PC-9 (cell line): ENCODE results near the gene NRAS. TPM values are rescaled to one million over a fixed set of nuclear protein-coding genes. Genes with fewer than 3 reads are reported as not detected.

Experiments
- BruUV-seq: library from RNA; stranded (reverse); fragments of 400-500 nt; replicated peaks from 2 replicates; lab custom pipeline; 2021; lab: Mats Ljungman, UMichigan
- CTCF ChIA-PET: fragments of 300-600 bp; sonication (Branson Sonifier 250); formaldehyde crosslinking; loops from one replicate; lab custom pipeline; 2022; ENCODE audit warnings: antibody characterized with exemption; lab: Charles Lee
- POLR2A ChIA-PET: fragments of 300-600 bp; sonication (Branson Sonifier 250); formaldehyde crosslinking; loops from one replicate; lab custom pipeline; 2022; ENCODE audit warnings: antibody characterized with exemption; ENCODE audit not compliant: unreplicated experiment; lab: Charles Lee
- DNase-seq, 2 experiments: peaks; one replicate each; pipeline versions ENCODE4 v3.0.0 to v3.0.0-alpha.2; 2015 to 2022; ENCODE audit warnings: mixed read lengths in 1 of 2
- H2AFZ ChIP-seq: fragments of 200-600 bp; sonication (generic); 2 replicates; pipeline ENCODE4 v1.8.1; 2017; ENCODE audit warnings: antibody characterized with exemption
- H3F3A ChIP-seq: fragments of 200-600 bp; sonication (generic); 2 replicates; pipeline ENCODE4 v1.8.1; 2017; ENCODE audit warnings: antibody characterized with exemption, mild to moderate bottlenecking, low read depth; ENCODE audit not compliant: insufficient read depth
- H3K27ac ChIP-seq: fragments of 200-600 bp; sonication (generic); 2 replicates; pipeline ENCODE4 v1.6.1; 2016; ENCODE audit warnings: mixed run types
- H3K27me3 ChIP-seq: fragments of 200-600 bp; sonication (generic); 2 replicates; pipeline ENCODE4 v1.6.1; 2016; ENCODE audit warnings: low read depth, mixed run types; ENCODE audit not compliant: insufficient read depth
- H3K36me3 ChIP-seq: fragments of 200-600 bp; sonication (generic); 2 replicates; pipeline ENCODE4 v1.6.1; 2016; ENCODE audit warnings: low read depth, mixed run types
- H3K4me1 ChIP-seq: fragments of 200-600 bp; sonication (generic); replicated peaks from 2 replicates; pipeline ENCODE4 v1.6.1; 2016; ENCODE audit warnings: mixed run types; ENCODE audit not compliant: insufficient read depth
- H3K4me2 ChIP-seq: fragments of 200-600 bp; sonication (generic); 2 replicates; pipeline ENCODE4 v1.6.1; 2017; ENCODE audit warnings: mixed run types
- H3K4me3 ChIP-seq: fragments of 200-600 bp; sonication (generic); 2 replicates; pipeline ENCODE4 v1.6.1; 2016; ENCODE audit warnings: mixed run types
- H3K79me2 ChIP-seq: fragments of 200-600 bp; sonication (generic); 2 replicates; pipeline ENCODE4 v1.6.1; 2017; ENCODE audit warnings: low read depth, mixed run types
- H3K9me2 ChIP-seq: fragments of 200-600 bp; sonication (generic); 2 replicates; pipeline ENCODE4 v1.8.1; 2017; ENCODE audit warnings: mild to moderate bottlenecking; ENCODE audit not compliant: insufficient read depth
- H3K9me3 ChIP-seq: fragments of 200-600 bp; sonication (generic); 2 replicates; pipeline ENCODE4 v1.8.1; 2016; ENCODE audit warnings: low read depth; ENCODE audit not compliant: insufficient read depth
- H4K20me1 ChIP-seq: fragments of 200-600 bp; sonication (generic); 2 replicates; pipeline ENCODE4 v1.8.1; 2017; ENCODE audit not compliant: insufficient read depth
- EZH2 ChIP-seq: fragments of 200-600 bp; sonication (generic); IDR thresholded peaks from 2 replicates; pipeline ENCODE4 v1.8.0; 2017; ENCODE audit warnings: antibody characterized with exemption, low read depth
- intact Hi-C: fragments of 100-400 bp; cut with micrococcal nuclease; formaldehyde crosslinking; loops from one replicate; pipeline ENCODE4 v1.10.0; 2022; ENCODE audit not compliant: unreplicated experiment
- total RNA-seq: library from RNA; stranded (reverse); gene quantifications from 2 replicates; pipeline ENCODE4 v1.2.3, GENCODE V29; 2021
- TF ChIP-seq, protein P1 (sequence below): fragments of 200-600 bp; sonication (generic); conservative IDR thresholded peaks from 2 replicates; pipeline ENCODE4 v1.6.1; 2017; ENCODE audit warnings: mixed run types, antibody characterized with exemption, mild to moderate bottlenecking, moderate library complexity

The NRAS gene
- total RNA-seq, 1 experiment from 2014 or later: 37.8 TPM

GRCh38 chr1:114700036-114700600 is 16.5 kb downstream of the NRAS start:
- DNase-seq: no peak
- Histone ChIP-seq H3K27ac (no peak overlapping the region), H3K27me3 (no peaks in the 10 kb centered on the region), H3K4me3 (no peak overlapping the region), H3K4me1 (no peaks in the 10 kb centered on the region), H3K4me2 (no peak overlapping the region), H2AFZ (no peak overlapping the region), H3F3A (peaks cover 13% of the 10 kb centered on the region; the same call in 1 of the 2 replicates), H4K20me1 (no peaks in the 10 kb centered on the region), H3K9me2 (no peaks in the 10 kb centered on the region), H3K9me3 (no peaks in the 10 kb centered on the region), H3K79me2 (no peaks in the 10 kb centered on the region), H3K36me3 (no peaks in the 10 kb centered on the region)
- CTCF ChIA-PET: no interaction called here
- BruUV-seq: no TSS peak
- TF ChIP-seq, protein P1, sequence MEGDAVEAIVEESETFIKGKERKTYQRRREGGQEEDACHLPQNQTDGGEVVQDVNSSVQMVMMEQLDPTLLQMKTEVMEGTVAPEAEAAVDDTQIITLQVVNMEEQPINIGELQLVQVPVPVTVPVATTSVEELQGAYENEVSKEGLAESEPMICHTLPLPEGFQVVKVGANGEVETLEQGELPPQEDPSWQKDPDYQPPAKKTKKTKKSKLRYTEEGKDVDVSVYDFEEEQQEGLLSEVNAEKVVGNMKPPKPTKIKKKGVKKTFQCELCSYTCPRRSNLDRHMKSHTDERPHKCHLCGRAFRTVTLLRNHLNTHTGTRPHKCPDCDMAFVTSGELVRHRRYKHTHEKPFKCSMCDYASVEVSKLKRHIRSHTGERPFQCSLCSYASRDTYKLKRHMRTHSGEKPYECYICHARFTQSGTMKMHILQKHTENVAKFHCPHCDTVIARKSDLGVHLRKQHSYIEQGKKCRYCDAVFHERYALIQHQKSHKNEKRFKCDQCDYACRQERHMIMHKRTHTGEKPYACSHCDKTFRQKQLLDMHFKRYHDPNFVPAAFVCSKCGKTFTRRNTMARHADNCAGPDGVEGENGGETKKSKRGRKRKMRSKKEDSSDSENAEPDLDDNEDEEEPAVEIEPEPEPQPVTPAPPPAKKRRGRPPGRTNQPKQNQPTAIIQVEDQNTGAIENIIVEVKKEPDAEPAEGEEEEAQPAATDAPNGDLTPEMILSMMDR: no peak
- no peak for TF ChIP-seq EZH2
- intact Hi-C loops: no loop called here
- POLR2A ChIA-PET: interaction anchor here (0.6 kb wide), 1 partner anchor 490 kb away, joined by 7 read pairs; no protein-coding TSS in a partner anchor

- Histone ChIP-seq H3K27me3 (no peaks in the 10 kb centered on the region), H3K4me2 (no peak overlapping the region), H3K4me3 (no peak overlapping the region), H3K36me3 (no peaks in the 10 kb centered on the region), H3K9me2 (no peaks in the 10 kb centered on the region), H3K9me3 (no peaks in the 10 kb centered on the region), H2AFZ (no peak overlapping the region), H3K4me1 (no peaks in the 10 kb centered on the region), H3K27ac (no peak overlapping the region), H3F3A (no peaks in the 10 kb centered on the region), H4K20me1 (no peaks in the 10 kb centered on the region), H3K79me2 (no peaks in the 10 kb centered on the region)
- ChIA-PET CTCF (no interaction called here), POLR2A (no interaction called here)
- intact Hi-C loops: no loop called here
- DNase-seq: no peak
- BruUV-seq: no TSS peak
- TF ChIP-seq, protein P1: no peak
- no peak for TF ChIP-seq EZH2
Observed at GRCh38 chr1:114696810-114697209, 19.8 kb downstream of the NRAS start.

DNA sequence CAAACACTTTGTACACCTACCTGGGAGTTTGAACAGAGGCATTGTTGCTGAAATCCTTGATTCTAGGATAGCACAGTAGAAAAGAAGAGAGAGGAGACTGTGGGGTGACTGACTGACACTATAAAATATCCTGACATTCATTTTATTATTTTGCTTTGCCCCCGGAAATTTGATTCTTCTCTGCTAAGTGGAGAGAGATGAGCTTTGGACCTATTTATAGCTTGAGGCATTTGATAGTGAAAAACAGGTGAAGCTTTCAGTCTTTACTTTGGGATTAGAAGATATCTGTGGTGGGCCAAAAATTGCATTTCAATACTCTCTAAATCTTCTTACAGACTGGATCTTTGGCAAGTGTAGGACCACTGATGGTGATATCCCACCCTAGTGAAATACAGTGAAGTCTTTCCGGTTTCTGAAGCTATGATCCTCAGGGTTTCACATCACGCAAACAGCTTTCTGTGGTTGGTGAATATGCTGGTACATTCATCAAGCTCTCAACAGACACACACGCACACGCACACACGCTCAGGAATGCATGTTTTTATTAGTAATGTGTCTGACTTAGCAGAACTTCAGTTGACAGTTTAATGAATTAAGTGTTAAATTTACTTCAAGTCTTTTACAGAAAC is 21.0 kb downstream of the NRAS start, which contains the start of gene AMPD1:
Gene AMPD1, minus strand, starts transcription at position 117 of the 629 bp plus-strand sequence. Its CDS starts 75 bp downstream, at position 42.
- no peaks in the 10 kb centered on the region for H4K20me1 ChIP-seq
- H3K27ac ChIP-seq: no peak within 1 kb of the TSS
- H3K4me3 ChIP-seq: no peak within 1 kb of the TSS
- H3K4me2 ChIP-seq: no peak within 1 kb of the TSS
- POLR2A ChIA-PET: interaction anchor here (0.6 to 0.7 kb wide), 2 partner anchors 1282 to 1675 kb away, joined by 3 to 6 read pairs; no protein-coding TSS in a partner anchor
- no peaks in the 10 kb centered on the region for H3K36me3 ChIP-seq
- no peaks in the 10 kb centered on the region for H3K79me2 ChIP-seq
- TF ChIP-seq EZH2: no peak
- TF ChIP-seq, protein P1: no peak
- intact Hi-C loops: no loop called here
- H3F3A ChIP-seq: no peaks in the 10 kb centered on the region
- BruUV-seq: no TSS peak
- no peaks in the 10 kb centered on the region for H3K4me1 ChIP-seq
- DNase-seq: no peak
- H3K9me3 ChIP-seq: no peaks in the 10 kb centered on the region
- no peak within 1 kb of the TSS for H2AFZ ChIP-seq
- CTCF ChIA-PET: no interaction called here
- no peaks in the 10 kb centered on the region for H3K27me3 ChIP-seq
- H3K9me2 ChIP-seq: no peaks in the 10 kb centered on the region
